ENCODE results near the gene GMEB1. TPM values are rescaled to one million over a fixed set of nuclear protein-coding genes. Genes with fewer than 3 reads are reported as not detected.

Gene GMEB1
- polyA plus RNA-seq, 2 of the 4 experiments (the other 2 are of a cell fraction) = 5.2 to 7.1 TPM

DNA sequence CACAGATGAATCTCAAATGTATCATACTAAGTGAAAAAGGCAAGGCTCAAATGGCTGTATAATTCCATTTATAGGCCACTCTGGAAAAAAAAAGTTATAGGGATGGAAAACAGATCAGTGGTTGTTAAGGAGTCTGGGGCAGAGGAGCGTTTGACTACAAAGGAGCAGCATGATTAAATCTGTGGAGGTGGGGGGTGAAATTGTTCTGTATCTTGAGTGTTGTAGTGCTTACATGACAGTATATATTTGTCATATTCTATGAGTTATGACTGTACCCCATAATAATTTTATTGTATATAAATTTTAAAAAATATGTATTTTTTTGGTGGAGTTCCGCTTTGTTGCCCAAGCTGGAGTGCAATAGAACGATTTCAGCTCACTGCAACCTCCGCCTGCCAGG lies 36.0 kb upstream of the GMEB1 start:
- DNase-seq (ENCODE audit: low read depth in 1 of 2, low spot score in 1 of 2) (no peak), FAIRE-seq (no peak), ATAC-seq (no peak)
- TF ChIP-seq NFE2L2 (conservative IDR thresholded peaks at IDR 0.05; ENCODE audit: low read length) = no peak
- no peak for TF ChIP-seq SREBF2 (IDR thresholded peaks at IDR 0.05)
- TF ChIP-seq, protein P1, sequence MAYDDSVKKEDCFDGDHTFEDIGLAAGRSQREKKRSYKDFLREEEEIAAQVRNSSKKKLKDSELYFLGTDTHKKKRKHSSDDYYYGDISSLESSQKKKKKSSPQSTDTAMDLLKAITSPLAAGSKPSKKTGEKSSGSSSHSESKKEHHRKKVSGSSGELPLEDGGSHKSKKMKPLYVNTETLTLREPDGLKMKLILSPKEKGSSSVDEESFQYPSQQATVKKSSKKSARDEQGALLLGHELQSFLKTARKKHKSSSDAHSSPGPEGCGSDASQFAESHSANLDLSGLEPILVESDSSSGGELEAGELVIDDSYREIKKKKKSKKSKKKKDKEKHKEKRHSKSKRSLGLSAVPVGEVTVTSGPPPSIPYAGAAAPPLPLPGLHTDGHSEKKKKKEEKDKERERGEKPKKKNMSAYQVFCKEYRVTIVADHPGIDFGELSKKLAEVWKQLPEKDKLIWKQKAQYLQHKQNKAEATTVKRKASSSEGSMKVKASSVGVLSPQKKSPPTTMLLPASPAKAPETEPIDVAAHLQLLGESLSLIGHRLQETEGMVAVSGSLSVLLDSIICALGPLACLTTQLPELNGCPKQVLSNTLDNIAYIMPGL (CRISPR knock-in tag; IDR thresholded peaks at IDR 0.05; ENCODE audit: borderline replicate concordance) = no peak
- no peak for TF ChIP-seq POLR2AphosphoS2 (conservative IDR thresholded peaks at IDR 0.05; ENCODE audit: low read length)
- TF ChIP-seq PBX3 (IDR thresholded peaks at IDR 0.05) = no peak
- TF ChIP-seq NPAS2 (CRISPR knock-in tag; IDR thresholded peaks at IDR 0.05; ENCODE audit: borderline replicate concordance) = no peak
- no peak for TF ChIP-seq ZFP36 (IDR thresholded peaks at IDR 0.05; ENCODE audit: borderline replicate concordance, partially characterized antibody)
- TF ChIP-seq CHD2 (IDR thresholded peaks at IDR 0.05; ENCODE audit: low read length, partially characterized antibody) = no peak
- no peak for TF ChIP-seq POLR2A (IDR thresholded peaks at IDR 0.05; ENCODE audit: low read length)
- TF ChIP-seq JUN (IDR thresholded peaks at IDR 0.05) = no peak
- TF ChIP-seq, protein P2, sequence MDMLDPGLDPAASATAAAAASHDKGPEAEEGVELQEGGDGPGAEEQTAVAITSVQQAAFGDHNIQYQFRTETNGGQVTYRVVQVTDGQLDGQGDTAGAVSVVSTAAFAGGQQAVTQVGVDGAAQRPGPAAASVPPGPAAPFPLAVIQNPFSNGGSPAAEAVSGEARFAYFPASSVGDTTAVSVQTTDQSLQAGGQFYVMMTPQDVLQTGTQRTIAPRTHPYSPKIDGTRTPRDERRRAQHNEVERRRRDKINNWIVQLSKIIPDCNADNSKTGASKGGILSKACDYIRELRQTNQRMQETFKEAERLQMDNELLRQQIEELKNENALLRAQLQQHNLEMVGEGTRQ (IDR thresholded peaks at IDR 0.05) = no peak
- no peak for TF ChIP-seq KDM1A (IDR thresholded peaks at IDR 0.05; ENCODE audit: low read depth)
- no peak overlapping the region for H3K4me3 ChIP-seq
- POLR2A ChIA-PET = no interaction called here
- H3K9me3 ChIP-seq = no peaks in the 10 kb centered on the region
- WGBS (ENCODE audit: missing lambda C conversion rate) = 91% methylated on average over 4 of the region's 4 CpGs
- H3K27ac ChIP-seq = no peak overlapping the region
- peaks cover 20% of the 10 kb centered on the region for H3K4me1 ChIP-seq
- CTCF ChIA-PET = no interaction called here
- no peak overlapping the region for H3K4me2 ChIP-seq

DNA sequence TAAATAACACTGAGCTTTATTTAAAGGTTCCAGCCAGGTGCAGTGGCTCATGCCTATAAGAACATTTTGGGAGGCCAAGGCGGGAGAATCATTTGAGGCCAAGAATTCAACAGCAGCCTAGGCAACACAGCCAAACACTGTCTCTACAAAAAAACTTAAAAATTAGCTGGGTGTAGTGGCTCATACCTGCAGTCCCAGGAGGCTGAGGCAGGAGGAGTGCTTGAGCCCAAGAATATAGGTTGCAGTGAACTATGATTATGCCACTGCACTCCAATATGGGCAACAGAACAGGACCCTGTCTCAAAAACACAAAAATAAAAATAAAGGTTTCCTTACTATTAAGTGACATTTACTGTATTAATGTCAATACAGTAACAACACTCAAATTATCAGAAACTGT lies 27.8 kb upstream of the GMEB1 start:
- H3K9me3 ChIP-seq = no peaks in the 10 kb centered on the region
- peaks cover 17% of the 10 kb centered on the region; the same call in 2 of the 3 replicates for H3K4me1 ChIP-seq
- 81% methylated on average over 1 of the region's 1 CpG for WGBS (ENCODE audit: missing lambda C conversion rate)
- ChIA-PET POLR2A (no interaction called here), CTCF (interaction anchor here (1.1 to 1.8 kb wide), 2 partner anchors 17 to 236 kb away, joined by 3 to 10 read pairs; no protein-coding TSS in a partner anchor)
- FAIRE-seq = no peak
- ATAC-seq = peak in 1 of 2 experiments; percentile 43; a peak in 3 of 6 replicates
- H3K4me3 ChIP-seq = no peak overlapping the region
- no peak overlapping the region for H3K27ac ChIP-seq
- peak overlapping the region; percentile 91; the same call in 1 of the 3 replicates for H3K4me2 ChIP-seq
- DNase-seq (ENCODE audit: low read depth in 1 of 2, low spot score in 1 of 2) = peak in 1 of 2 experiments; percentile 34
- TF ChIP-seq POLR2A (IDR thresholded peaks at IDR 0.05; ENCODE audit: low read length) = no peak
- TF ChIP-seq KDM5A (IDR thresholded peaks at IDR 0.05) = no peak
- TF ChIP-seq ZSCAN20 (CRISPR knock-in tag; IDR thresholded peaks at IDR 0.05) = no peak
- TF ChIP-seq RNF2 (IDR thresholded peaks at IDR 0.05; ENCODE audit: borderline replicate concordance, low read depth) = no peak

DNA sequence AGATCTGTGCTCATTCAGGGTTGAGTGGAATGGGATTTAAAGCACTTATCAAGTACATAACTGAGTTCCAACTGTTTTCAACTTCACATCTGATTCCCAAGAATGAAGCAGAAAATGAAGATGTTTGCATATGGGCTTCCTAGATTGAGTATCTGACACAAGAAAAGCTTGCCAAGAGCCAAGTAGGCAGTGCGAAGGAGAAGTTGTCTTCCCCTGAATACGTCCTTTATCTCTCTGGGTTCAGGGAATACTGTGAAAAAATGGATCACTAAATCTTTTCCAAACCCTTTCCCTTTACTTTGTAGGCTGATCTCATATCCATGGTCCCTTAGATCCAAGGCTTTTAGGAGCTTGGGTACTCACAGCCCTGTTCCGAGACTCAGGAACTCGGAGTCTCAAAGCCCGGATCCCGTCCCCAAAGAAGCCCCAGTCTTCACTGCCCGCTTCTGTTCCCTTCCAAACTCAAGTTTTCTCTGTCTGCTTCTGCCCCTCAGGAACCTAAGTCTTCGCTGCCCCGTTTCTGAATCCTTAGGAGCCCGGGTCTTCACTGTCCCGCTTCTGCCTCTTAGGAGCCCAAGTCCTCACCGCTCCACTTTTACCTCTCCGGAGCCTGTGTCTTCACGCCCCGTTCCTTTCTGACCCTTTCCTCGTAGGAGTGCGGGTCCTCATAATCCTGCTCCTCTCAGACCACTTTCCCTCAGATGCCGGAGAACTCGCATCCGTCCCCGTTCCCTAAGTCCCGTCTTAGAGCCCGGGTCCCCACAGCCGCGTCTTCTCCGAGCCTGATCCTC lies 26.3 kb upstream of the GMEB1 start:
- ChIA-PET POLR2A (interaction anchor here (0.8 to 1.9 kb wide), 8 partner anchors 24 to 235 kb away, joined by 3 to 14 read pairs (median 3); partner anchors contain the start of genes GMEB1, RCC1 and YTHDF2), CTCF (interaction anchor here (0.5 to 1.3 kb wide), 2 partner anchors 49 to 94 kb away, joined by 3 to 4 read pairs; partner anchors contain the start of gene YTHDF2)
- no peak for TF ChIP-seq JUN (IDR thresholded peaks at IDR 0.05)
- 3% methylated on average over 24 of the region's 26 CpGs for WGBS (ENCODE audit: missing lambda C conversion rate)
- Histone ChIP-seq H3K9me3 (no peaks in the 10 kb centered on the region), H3K4me1 (peaks cover 18% of the 10 kb centered on the region; the same call in 2 of the 3 replicates), H3K4me3 (peak overlapping the region; percentile 67), H3K27ac (peak overlapping the region; percentile 95 to 97), H3K4me2 (peak overlapping the region; percentile 91)
- FAIRE-seq = no peak
- DNase-seq (ENCODE audit: low read depth in 1 of 2, low spot score in 1 of 2) = peak; percentile 19 to 25
- peak; percentile 51 to 70 for ATAC-seq

All from A549 (cell line).